Measurements from ENCODE around the gene TEKTIP1.
"Not testable (repeated sequence)": the region's sequence is repeated elsewhere in the genome, so short reads cannot be mapped to it uniquely, and the experiment has no call there.

The TEKTIP1 gene

GRCh38 chr19:3507371-3508120 lies 31.4 kb upstream of the TEKTIP1 start:
- DNase-seq (ENCODE audit: low spot score), result peak; percentile 22

- not testable (repeated sequence) for DNase-seq (ENCODE audit: low spot score)
These were observed 30.8 kb upstream of the TEKTIP1 start for GRCh38 chr19:3508121-3508661.

DNA sequence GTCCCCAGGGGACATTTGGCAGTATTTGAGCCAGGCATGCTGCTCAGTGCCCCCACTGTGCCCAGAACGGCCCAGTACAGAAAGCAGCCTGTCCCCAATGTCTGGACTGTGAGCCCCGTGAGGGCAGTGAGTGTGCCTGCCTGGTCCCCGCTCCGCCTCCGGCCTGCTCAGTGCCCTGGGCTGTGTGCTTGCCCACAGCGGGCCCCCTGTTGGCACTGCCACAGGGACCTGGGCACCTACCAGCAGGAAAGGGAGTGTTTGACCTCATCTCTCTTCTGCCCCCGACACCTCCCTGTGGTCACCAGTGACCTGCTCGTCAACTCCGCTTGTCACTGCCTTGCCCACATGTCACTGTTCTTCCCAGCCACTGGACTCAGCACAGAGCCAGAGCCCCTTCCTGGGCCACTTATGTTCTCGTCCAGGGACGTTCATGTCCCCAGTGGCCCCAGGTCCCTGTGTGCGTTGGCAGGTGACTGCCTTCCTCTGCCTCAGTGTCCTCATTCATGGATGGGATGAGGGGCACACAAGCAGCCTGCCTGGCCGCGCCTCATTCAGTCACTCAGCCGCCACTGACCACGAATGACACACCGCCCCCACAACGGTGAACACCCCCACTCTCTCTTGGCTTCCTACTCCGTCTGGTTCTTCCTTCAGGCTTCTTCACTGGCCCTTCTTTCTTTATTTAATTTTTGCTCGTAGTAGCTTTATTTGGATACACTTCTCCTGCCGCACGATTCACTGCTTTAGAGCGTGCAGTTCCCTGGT lies 30.0 kb upstream of the TEKTIP1 start:
- no peak for DNase-seq (ENCODE audit: low spot score)

GRCh38 chr19:3509566-3509989 lies 29.4 kb upstream of the TEKTIP1 start:
- DNase-seq (ENCODE audit: low spot score), result no peak

- DNase-seq (ENCODE audit: low spot score), result peak; percentile 22
These were observed 28.2 kb upstream of the TEKTIP1 start for GRCh38 chr19:3510727-3511126.

DNA sequence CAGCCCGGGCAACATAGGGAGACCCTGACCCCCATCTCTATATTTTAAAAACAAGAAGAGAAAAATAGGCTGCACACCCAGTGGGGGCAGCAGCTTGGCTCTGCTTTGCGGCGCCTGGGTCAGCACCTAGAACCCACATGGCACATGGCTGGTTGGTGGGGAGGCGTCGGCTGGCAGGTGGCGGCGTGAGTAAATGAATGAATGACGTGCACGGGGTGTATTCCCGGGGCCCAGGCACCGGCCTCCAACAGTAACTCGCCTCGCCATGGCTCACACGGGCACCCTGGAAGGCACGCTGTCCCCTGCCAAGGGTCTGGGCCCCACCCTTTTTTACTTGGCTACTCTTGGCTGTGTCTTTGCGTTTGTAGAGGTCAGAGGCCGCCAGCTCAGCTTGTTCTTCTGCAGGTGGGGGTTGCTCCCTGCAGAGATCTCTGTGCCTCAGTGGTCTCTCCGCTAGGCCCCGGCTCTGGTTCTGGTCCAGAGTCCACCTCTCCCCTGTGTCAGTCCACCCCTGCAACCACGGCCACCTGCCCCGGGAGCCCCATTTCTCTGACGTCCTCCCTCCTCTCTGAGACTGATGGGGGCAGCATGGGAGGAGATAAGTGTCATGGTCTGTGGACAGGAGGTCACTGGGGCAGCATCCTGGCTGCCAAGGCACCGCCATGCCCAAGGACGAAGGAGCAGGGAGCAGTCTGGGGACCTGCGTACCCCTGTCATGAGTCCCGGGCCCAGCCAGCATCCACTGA lies 27.3 kb upstream of the TEKTIP1 start:
- DNase-seq (ENCODE audit: low spot score), result no peak

- DNase-seq (ENCODE audit: low spot score), result peak; percentile 37
These were observed 26.3 kb upstream of the TEKTIP1 start for GRCh38 chr19:3512562-3513228.

- no peak for DNase-seq (ENCODE audit: low spot score)
These were observed 25.5 kb upstream of the TEKTIP1 start for GRCh38 chr19:3513229-3514140.

DNA sequence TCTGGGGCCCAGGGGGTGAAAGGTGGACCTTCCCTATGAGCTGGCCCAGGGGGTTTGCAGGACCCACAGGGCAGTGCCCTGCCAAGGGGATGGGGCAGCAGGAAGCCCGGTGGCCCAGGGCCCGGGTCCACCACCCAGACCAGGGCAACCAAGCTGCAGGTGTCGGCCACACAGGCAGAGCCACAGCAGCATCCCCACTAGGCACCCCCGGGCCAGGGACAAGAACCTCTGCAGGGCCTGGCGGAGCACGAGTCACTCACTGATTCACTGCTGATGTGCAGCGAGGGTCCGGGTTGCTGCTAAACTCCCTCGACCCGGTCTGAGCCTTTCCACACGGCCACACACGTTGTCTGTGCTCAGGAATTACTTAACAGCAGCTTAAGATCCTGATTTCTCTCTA lies 24.0 kb upstream of the TEKTIP1 start:
- DNase-seq (ENCODE audit: low spot score), result no peak

- DNase-seq (ENCODE audit: low spot score), result no peak
These were observed 23.0 kb upstream of the TEKTIP1 start for GRCh38 chr19:3515891-3516422.

DNA sequence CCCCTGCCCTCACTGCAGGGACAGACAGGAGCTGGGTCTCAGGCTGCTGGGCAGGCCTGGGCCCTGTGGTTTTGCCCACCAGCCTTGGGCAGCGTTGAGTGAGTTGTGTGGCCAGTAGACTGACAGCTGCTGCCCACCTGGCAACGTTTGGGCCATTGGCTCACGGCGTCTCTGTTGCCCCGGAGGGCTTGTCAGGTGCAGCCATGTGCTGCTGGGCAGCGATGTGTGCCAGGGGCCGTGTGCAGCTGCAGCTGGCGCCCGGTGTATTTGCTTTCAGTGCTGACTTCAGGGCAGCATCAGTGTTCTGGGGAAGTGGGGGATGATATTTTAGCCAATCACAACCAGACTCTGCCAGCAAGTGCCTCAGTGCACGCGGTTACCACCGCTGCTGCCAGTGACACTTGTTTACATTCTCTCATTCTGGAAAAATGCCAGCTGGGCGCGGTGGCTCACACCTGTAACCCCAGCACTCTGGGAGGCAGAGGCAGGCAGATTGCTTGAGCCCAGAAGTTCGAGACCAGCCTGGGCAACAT lies 22.2 kb upstream of the TEKTIP1 start:
- DNase-seq (ENCODE audit: low spot score), result no peak

GRCh38 chr19:3517638-3518037 lies 21.3 kb upstream of the TEKTIP1 start:
- DNase-seq (ENCODE audit: low spot score), result no peak

DNA sequence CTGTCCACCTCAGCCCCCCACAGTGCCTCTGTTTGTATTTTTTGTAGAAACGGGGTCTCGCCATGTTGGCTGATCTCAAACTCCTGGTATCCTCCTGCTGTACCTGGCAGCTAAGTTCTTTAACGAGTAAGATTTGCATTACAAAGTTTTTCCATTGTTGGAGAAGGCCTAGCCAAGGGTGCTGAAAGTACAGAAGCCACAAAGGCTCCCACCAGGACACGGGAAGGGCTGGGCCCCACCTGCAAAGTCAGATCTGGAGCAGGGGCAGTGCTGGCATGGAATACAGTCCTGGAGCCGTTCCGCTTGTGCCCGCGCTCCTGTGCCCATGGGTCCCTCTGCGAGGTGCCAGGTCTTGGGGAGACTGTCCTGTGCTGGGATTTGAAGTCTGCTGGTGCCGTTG lies 20.7 kb upstream of the TEKTIP1 start:
- DNase-seq (ENCODE audit: low spot score), result no peak

DNA sequence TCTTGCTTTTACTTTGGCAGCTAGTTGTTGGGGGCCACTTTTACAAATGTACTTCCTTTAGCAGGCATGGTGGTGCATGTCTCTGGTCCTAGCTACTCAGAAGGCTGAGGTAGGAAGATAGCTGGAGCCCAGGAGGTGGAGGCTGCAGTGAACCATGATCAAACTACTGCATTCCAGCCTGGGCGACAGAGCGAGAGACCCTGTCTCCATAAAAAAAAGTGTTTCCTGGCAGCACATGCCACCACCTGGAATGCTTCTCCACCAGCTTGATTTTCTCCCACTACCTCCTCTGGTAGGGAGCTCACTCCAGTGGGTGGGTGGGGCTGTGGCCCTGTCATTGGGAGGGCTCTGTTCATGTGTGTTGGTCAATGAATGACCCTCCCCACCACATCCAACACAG lies 20.3 kb upstream of the TEKTIP1 start:
- DNase-seq (ENCODE audit: low spot score), result no peak

DNA sequence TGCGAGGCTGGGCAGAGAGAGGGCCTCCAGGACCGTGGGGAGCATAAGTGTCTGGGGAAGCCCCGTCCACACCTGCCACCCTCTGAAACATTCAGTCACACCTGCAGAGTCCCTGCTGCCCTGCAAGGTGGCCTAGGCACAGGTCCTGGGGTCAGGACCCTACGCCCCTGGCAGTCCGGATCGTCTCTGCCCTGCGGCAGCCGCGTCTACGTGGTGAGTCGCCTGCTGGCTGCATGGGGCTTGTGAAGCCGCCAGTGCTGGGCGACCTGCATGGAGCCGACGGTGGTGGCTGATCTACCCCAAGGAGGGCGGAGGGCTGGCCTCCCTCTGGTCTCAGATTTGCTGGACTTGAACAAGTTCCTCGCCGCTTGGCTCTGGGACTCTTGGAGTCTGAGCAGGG lies 19.8 kb upstream of the TEKTIP1 start:
- no peak for DNase-seq (ENCODE audit: low spot score)

DNA sequence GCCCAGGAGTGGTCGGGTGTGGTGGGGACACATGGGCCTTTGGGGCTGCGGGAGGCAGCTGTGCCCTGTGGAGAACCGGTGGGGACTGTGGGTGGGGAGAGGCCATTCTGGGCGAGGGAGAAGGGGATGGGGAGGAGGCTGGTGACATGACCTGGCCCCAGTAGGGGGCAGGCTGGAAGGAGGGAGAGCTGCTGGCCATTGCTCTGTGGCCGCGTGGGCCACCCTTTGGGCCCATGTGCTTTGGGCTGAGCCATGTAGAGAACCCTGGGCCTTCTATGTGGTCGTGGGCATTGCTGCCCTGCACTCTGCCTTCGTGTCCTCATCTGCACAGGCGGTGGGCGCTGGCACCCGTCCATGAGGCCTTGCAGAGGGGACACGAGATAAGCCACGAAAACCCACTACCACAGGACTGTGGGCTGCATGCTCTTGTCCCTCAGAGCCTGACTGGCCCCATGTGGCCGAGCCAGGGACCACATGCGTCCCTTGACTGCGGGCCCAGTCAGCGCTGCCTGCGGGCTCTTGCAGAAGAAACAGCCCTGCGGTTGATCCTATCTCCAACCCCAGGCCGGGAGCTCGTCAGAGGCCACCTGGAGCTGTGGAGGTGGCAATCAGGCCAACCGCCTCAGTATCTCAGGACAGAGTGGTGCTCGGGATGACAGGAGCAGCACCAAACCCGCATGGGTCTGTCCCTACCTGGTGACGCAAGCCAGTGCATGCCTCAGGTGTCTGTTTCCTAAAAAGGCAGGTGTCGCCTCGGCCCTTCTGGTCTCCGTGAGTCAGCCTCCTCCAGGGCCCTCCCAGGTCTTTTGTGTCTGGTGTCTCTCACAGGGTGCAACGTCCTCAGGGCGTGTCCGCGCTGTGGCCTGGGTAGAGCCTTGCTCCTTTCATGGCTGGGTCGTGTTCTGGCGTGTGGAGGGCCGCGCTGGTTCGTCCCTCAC lies 18.5 kb upstream of the TEKTIP1 start:
- no peak for DNase-seq (ENCODE audit: low spot score)

DNA sequence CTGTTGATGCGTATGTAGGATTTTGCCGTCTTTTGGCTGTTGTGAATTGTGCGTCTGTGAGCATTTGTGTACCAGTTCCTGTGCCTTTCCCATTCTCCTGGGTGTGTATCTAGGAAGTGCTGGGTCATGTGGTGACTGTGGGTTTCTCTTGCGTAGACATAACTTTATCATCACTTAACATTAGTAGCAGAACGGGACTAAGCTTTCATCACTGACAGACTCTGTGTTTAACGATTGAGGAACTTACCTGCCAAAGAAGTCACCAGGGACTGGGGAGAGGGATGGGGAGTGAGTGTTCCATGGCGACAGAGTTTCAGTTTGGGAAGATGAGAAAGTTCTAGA lies 17.9 kb upstream of the TEKTIP1 start:
- DNase-seq (ENCODE audit: low spot score), result no peak

- DNase-seq (ENCODE audit: low spot score), result no peak
These were observed 16.3 kb upstream of the TEKTIP1 start for GRCh38 chr19:3522421-3523360.
